Muscle of back (tissue), 11 donors: Measurements from ENCODE around the gene THTPA. TPM values are rescaled to one million over a fixed set of nuclear protein-coding genes. Genes with fewer than 3 reads are reported as not detected.

Source experiments
- DNase-seq, 3 donors: peaks; one replicate each; pipeline versions ENCODE4 v3.0.0 to v3.0.0-alpha.2; 2013
- polyA plus RNA-seq, 10 donors: library from polyadenylated mRNA; unstranded; fragments of 120-200 nt; gene quantifications; one replicate each; pipeline ENCODE4 v1.2.1, GENCODE V29; 2013; ENCODE audit not compliant: insufficient read length in 10 of 10

THTPA gene
- polyA plus RNA-seq, 10 donors = 9.9 to 15.6 (median 12.0) TPM

DNA sequence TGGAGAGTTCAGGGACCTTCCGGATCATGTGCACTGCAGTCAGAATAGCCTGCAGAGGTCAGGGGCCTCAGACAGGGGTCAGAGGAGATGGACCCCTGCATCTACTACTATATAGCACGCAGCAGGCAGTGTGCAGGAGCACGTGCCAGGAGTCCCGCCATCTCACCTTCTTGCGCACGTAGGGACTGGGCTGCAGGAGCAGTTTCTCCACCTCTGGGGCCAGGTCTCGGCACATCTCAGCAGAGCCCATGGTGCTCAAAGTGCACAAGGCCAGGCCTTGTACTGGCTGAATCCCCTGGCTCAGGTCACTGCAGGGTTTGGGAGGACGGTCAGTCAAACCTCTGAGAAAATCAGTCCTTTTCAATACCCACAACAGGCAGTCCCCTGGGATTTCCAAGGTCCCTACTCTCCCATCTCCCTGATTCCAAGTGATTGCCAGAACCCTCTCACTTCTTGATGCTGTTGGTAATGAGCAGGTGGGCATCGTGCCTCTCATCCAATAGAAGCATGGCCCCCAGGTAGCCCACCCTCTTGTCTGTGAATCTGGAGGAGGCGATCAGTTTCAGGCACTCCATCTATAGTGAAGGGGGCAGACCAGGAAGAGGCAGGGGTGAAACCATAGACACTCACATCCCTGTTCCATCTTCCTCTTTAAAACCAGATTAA lies 10.2 kb downstream of the THTPA start:
- no peak for DNase-seq

DNA sequence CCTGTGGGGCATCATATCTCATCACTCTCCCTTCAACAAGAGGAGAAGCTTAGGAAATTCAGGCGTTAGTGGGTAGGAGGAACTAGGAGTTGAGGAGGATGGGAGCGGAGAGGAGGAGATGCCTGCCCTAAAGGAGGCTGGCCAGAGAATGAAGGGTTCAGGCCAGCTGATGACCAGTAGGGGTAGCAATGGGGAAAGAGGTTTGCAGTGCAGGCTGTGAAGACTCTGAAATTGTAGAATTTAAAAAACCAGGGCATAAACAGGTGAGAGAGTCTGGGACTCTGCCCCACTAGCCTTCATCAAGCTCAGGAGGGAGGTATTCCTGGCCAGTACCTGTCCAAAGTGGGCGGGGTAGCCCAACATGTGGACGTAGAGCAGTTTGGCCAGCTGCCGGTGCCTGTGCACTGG lies 10.7 kb downstream of the THTPA start:
- DNase-seq = no peak

DNA sequence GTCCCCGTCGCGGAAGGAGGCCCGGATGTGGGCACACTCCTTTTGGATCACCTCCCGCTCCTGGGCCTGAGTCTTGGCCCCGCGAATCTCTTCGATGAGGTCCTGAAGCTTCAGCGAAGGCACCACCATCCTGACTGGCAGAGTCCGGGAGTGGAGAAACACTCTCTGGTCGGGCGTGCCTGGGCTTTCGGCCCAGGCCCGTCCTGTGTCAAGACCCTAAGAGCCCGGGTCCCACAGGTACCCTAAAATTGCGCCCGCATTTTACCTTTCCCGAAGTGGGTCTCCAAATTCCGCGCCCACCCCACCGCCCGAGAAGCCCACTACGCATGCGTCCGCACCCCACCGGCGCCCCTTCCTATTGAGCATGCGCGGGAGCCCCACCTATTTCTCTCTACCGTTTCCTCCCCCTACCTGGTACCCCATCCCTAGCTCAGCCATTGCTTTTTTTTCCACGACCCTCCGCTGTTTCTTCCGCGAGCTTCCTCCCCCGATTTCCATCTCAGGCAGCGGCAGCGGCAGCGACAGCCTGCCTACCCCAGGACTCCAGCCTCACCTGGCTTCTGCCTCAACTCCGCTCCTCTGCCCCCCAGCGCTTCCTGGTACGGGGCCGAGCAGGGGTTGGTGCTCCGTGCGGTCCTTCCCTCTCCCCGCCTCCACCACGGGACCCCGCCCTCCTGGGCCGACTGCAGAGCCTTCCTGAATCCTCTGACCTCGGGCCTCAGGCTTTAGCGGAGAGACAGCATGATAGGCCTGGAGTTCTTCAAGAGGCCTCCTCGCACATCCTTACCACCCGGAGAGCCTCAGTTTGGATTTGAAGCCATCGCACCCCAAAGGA lies 11.3 kb downstream of the THTPA start, which contains the start of gene AP1G2:
Gene AP1G2, minus strand, starts transcription at position 606 of the 835 bp plus-strand sequence. Its CDS starts 477 bp downstream, at position 129.
- peak; percentile 37 to 91 (median 72) for DNase-seq

DNA sequence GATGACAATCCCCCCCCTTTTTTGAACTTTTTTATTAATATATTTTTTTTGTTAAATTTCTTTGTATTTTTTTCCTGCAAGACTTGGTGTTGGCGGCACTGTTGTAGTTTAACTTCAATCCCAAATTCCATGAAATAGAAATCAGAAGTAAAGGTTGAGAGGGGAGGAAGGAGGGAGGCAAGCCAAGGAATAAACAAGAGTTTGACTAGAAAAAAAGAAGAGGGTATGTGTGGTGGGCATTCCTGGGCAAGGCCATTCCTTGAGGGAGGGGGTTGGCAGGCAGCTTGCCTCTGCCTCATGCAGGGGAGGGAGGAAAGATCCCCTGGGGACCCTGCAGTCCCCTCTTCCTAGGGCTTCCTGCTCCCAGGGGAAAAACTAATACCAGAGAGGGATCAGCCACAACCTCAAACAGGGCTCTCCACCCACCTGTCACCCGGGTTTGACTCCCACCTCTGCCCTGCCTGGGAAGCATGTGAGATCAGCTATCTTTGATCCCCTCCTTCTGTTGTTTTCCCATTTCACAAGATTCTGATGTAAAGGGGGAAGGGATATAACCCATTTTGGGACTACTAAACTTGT lies 12.0 kb downstream of the THTPA start:
- no peak for DNase-seq

DNA sequence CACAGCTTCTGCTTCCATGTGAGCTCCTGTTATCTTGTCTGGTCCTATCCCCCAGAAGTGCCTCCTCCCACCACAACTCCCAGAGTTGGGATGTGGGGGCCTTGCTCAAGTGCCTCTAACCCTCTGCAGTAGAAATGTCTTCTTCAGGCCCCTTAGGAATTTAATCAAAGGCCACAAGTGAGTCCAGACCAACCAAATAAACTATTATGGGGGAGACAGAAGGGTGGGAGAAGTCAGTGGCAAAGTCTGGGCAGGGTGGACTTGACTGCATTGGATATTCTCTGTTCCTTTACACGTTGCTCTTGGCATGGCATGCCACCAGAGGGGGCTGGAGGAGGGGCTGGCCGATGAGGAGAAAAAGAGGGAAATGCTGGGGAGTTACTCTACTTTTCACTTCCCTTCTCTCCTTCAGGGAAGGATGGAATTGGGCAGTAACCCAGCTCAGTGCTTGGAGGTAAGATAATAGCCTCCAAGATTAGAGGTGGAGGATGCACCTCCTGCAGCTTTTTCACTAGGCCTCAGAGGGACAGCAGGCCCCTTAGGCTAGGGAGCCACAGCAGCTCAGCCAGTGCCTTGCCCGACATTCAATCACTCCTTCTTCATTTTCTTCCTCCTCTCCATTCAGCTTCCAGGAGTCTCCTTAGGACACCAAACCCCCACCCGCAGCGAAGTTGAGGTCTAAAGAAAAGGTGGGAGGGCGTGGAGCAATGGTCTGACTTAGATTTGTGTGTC lies 12.7 kb downstream of the THTPA start:
- DNase-seq = no peak

DNA sequence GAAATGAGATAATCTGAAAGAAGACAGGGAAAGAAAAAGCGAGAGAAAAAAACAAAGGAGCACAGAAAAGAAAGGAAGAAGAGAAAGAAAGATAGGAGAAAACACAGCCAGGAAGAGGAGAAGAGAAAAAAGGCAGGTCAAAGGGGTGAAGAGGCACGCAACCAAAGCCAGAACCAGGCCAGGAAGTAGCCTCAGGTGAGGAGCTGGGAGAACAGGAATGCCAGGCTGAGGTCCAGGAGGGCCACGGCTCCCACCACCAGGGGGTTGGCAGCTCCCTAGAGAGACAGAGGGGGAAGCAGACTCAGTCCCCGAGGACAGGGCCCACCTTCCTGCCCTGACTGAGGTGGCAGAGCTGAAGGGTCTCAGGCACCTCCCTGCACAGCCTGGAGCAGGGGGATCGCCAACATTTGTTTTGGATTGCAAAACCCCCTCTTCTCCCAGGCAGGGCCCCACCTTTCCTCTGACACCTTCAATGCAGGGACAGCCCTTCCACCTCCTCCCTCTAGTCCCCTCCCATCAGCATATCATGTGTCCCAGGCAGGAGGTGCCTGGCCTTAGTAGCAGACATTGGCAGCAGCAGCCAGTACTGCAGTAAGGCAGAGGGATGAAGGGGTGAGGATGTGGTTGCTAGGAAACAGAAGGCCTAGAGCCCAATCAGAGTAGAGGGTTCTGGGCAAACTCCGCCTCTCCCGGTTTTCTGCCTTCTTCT lies 13.5 kb downstream of the THTPA start:
- no peak for DNase-seq

DNA sequence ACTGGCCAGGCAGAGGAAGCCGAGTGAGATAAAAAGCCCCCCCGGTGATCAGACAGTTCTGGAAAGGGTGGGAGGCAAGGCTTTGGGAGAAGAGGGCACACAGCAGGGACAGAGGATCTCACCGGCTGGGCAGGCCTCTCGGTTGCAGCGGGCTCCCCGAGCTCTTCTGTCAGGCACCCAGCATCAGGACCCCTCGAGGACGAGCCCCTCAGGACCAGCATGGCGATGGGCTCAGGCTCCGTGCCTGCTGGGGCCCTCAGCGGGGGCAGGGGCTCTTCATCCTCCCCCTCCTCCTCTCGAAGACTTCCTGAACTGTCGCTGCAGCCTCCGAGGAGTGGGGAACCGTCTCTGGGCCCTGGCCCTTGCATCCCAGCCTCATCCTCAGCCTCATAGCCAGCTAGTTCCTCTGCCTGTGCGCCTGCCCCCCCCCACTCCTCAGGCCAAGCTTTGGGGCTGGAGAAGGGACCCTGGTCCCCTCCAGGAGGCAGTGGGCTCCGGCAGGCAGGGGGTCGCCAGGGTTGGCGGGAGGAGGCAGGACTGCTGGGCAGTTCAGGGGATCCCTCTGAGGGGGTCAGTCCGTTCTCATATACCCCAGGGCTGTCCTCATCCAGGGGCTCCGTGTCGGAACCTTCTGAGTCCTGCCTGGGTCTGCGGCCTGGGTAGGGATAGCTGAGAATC lies 14.9 kb downstream of the THTPA start:
- DNase-seq = no peak

DNA sequence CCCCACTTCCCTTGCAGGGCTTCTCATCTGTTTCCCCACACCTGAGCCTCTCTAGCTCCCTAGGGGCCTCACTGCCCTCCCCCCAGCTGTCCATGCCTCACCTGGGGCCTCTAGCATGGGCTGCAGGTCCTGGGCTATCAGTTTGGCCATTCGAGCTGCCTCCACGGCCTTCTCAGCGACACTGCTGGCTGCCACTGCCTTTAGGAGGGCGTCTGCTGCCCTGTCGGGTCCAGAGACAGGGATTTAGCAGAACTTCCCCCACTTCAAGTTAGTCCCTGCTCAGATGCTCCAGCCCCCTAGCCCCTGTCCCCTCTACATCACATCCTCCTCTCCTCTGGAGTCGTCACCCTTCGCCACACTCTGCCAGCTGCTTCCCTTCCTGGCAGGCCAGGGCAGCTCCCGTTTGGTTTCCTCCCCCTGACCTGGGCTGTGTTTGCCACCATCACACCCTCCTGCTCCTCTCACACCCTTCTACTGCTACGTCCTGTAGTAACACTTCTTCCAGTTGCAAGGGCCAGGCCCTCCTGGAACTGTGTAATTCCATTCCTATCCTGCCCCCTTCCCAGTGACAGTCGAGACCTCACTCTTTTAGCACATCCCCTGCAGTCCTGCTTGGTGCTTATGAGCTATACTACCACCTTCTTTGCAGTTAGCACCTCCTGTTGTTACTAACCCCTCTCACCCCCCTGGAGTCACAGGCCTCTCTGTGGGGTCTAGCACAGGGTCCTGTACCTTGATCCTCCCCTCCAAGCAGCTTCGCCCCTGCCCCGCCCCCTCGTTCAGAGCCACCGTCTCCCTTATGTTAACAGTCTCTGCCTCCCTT lies 15.8 kb downstream of the THTPA start:
- DNase-seq = no peak

DNA sequence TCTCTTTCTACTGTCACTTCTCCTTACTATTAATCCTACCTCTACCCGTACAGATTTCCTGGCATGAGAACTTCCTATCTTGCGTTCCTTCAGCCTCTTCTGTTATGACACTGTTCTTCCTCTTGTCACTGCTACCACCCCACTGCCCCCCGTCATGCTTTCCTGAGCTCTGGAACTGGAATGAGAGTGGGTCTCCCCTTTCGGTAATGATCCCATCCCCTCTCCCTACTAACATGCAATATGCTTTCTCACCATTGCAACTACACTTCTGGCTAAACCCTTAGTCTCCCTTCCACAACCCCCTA lies 16.4 kb downstream of the THTPA start:
- DNase-seq = peak in 1 of 3 donors; percentile 7

DNA sequence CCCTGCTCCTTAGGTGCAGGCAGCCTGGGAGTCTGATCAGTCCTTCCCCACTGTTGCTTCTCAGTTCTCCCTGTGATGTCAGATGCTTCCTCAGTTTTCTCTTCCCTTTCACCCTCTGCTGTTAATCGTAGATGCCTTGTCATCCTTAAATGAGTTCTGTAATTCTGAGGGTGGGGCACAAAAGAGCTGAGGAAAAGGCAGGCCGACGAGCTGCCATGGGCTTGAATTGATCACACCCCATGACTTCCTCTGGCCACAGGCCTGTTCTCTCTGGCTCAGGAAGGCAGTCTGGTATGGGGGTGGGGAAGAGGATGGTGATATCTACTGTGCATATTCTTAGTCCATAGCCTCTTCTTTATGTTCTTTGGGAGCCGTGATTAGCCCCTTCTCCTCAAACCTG lies 16.8 kb downstream of the THTPA start:
- DNase-seq = peak in 1 of 3 donors; percentile 18

DNA sequence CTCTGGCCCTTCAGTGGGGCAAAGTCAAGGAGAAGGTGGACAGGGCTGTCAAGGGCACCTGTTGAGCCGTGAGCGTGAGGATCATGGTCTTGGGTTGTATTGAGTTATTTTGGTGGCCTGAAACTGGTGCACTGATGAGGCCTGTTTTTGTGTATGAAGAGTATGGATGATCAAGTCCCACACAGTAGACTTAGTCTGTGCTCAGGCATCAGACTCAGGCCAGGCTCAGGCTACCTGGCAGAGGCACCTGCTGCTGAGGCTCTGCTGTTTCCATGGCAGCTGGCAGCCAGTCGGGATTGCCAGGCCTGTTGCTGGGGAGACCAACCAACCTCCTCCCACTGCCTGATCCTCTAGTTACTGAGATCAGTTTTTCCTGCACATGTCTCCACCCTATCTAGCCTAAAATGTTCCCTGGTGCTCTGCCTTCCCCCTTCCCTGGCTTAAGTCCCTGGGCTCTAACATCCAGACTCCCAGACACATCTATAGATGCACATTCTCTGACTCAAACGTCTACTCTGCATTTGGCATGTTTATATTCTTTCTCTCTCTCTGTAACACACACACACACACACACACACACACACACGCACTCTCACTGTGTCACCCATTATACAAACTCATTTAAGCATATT lies 17.4 kb downstream of the THTPA start:
- DNase-seq = peak in 1 of 3 donors; percentile 0

DNA sequence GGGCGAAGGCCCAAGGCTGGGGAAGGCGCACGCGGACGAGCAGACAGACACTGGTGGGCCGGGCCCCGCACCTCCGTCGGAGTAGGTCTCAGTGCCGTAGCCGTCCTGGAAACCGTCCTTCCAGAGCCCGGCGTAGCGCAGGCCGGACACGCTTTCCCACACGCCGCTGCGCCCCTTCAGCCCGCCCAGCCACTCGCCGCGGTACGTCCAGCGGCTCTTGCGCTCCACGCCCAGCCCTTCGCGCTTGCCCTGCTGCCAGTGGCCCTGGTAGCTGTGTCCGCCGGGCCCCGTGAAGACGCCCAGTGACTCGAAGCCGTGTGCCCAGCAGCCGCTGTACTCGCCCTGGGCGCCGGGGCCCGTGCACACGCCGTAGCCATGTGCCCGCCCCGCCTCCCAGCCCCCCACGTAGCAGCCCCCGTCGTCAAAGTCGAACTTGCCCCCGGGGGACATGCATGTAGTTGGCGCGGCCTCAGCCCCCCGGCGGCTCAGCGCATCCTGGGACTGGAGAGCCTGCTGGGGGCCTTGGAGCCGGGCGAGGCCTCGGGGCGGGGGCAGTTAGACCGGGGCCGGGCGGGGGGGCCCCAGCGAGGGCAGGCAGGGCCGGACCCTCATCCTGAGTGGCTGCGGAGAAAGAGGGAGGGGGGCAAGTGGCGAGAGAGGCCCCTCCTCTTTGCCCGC lies 21.1 kb downstream of the THTPA start:
- peak in 1 of 3 donors; percentile 69 for DNase-seq

DNA sequence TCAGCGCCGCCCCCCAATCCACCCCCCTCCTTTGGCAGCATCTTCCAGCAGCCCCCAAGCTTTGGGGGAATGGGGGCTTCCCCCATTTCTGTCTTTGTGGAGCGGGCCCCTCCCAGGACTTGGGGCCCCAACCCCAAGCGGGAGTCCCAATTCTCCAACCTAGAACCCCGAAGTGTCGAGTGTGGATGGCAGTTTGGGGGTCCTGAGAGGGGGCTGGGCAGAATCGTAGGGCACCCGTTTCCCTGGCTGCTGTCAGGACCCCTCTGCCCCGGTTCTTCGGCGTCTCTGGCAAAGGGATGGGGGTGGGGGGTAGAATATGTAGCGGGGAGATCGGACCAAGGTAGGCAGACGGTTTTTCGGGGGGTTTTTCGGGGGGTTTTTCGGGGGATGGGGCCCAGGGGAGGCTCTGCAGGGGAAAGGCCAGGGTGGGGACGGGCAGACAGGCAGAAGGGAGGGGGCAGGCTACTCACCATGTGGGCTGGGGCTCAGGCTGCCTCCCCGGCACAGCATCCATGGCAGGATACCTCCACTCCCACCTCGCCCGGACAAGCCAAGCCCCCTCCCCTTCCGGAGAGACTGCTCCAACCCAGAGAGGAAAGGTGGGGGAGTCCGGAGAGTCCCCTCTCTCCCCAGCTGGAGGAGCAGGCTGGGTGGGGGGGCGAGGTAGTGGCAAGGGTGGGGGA lies 21.8 kb downstream of the THTPA start:
- peak in 1 of 3 donors; percentile 26 for DNase-seq

DNA sequence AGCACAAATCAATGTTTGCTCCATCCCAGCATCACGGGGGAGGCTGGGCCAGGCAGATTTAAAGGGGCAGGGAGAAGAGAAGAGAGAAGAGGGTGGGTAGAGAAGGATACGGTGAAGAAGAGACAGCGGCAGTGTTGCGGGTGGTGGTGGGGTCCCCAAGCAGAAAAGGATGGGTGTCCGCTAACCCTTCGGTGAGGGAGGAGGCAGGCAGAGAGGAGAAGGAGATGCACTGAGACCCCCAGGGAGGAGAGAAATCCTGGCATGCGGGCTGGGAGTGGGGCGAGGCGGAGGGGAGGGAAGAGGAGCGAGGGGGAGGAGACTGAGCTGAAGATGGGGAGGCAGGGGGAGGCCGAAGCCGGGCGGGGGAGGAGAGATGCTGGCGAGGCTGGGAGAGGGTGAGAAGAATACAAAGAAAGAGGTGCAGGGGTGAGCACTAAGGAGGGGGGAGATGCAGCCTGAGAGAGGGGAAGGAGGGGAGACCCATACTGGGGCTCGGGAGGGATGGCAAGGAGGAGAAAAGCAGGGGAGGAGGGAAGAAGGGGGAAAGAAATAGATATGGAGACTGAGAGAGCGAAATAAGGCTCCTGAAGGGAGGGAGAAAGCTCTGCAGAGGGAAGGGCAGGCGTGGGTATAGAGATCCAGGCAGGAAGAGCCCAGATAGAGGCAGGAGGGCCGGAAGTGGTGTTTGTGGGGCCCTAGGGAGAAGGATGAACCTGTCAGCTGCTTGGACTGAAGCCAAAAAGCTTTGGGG lies 22.7 kb downstream of the THTPA start, which contains the start of gene JPH4:
Gene JPH4, minus strand, starts transcription at position 231 of the 751 bp plus-strand sequence. CDS start 1,337 bp downstream, outside the sequence.
- DNase-seq = peak in 1 of 3 donors; percentile 76

DNA sequence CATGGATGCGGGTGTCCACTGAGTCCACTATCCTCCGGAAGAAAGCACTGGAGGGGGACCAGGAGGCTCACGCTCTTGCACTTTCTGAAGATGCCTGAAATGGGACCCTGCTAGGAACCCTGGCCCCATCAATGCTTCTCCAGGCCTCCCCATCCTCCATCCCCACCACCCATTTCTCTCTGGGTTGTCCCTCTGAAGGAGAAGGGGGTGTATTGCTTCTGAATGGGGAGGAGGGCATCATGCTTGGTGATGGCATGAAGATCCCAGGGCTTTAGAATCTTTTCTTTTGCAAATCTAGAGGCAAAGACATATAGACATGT lies 23.2 kb downstream of the THTPA start:
- DNase-seq = no peak

DNA sequence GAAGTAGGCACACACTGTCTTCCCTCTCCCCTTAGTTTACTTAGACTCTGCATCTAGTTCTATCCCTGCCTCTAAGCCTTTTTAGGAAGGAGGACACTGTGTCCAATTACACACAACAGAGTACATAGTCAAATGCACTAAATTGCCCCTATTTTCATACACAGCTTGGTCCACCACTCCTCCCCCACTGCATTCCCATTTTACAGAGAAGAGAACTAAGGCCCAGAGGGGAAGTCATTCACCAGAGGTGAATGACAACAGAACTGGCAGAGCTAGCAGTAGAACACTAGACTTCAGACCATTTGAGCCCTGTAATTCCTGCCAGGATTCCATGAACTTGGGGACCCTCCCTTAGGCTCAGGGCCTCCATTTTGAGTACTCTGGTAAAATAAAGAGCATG lies 23.7 kb downstream of the THTPA start:
- no peak for DNase-seq

DNA sequence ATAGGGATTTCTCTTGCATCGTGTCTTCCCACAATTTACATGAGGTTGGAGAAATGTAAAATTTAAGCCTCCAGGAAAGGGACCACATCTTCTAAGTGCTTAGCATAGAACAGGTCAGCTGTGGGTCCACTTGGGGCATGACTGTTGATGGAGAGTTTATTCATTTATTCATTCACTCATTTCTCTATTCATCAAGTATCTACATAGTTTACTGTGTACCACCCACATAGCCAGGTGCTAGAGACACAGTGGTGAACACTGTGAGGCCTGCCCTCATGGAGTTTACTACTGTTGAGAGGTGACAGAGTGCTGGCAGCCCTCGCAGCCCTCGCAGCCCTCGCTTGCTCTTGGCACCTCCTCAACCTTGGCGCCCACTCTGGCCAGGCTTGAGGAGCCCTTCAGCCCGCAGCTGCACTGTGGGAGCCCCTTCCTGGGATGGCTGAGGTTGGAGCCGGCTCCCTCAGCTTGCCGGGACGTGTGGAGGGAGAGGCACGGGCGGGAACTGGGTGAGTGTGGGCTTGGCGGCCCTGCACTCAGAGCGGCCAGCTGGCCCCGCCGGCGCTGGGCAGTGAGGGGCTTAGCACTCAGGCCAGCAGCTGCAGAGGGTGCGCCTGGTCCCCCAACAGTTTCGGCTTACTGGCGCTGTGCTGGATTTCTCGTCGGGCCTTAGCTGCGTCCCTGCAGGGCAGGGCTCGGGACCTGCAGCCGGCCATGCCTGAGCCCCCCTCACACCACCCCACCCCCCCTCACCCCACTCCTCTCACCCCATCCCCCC lies 24.3 kb downstream of the THTPA start:
- DNase-seq = no peak
